Neuronal stem cell (in vitro differentiated cells): ENCODE data around the gene MAPKAPK5.

Experiments used
- DNase-seq: peaks from one replicate; pipeline ENCODE4 v3.0.0-alpha.2; 2013; ENCODE audit warnings: low spot score
- H2AFZ ChIP-seq: one replicate; pipeline ENCODE4 v1.6.1; 2013; ENCODE audit warnings: mild to moderate bottlenecking, low read length, inconsistent platforms
- H2AK5ac ChIP-seq: 2 replicates; pipeline ENCODE4 v1.6.1; 2013; ENCODE audit warnings: low read depth, mild to moderate bottlenecking, inconsistent platforms, low read length, moderate library complexity, mixed read lengths
- H2BK120ac ChIP-seq: 2 replicates; pipeline ENCODE4 v1.6.1; 2013; ENCODE audit warnings: low read depth, mild to moderate bottlenecking, inconsistent platforms, low read length, moderate library complexity, mixed read lengths
- H2BK12ac ChIP-seq: one replicate; pipeline ENCODE4 v1.6.1; 2013; ENCODE audit warnings: low read length, inconsistent platforms
- H2BK15ac ChIP-seq: 2 replicates; pipeline ENCODE4 v1.6.1; 2013; ENCODE audit warnings: mild to moderate bottlenecking, low read length, inconsistent platforms, mixed read lengths
- H2BK5ac ChIP-seq: one replicate; pipeline ENCODE4 v1.6.1; 2013; ENCODE audit warnings: inconsistent platforms, mild to moderate bottlenecking, low read length, moderate library complexity
- H3K14ac ChIP-seq: one replicate; pipeline ENCODE4 v1.6.1; 2013; ENCODE audit warnings: low read length, inconsistent platforms
- H3K18ac ChIP-seq: 2 replicates; pipeline ENCODE4 v1.6.1; 2013; ENCODE audit warnings: low read length, inconsistent platforms
- H3K23ac ChIP-seq: 2 replicates; pipeline ENCODE4 v1.6.1; 2013; ENCODE audit warnings: low read depth, mild to moderate bottlenecking, mixed read lengths, low read length, inconsistent platforms; ENCODE audit not compliant: poor library complexity
- H3K27ac ChIP-seq: replicated peaks from 3 replicates; pipeline ENCODE4 v1.5.1; 2013; ENCODE audit warnings: low read length, inconsistent platforms
- H3K27me3 ChIP-seq, 3 experiments: 2 replicates each; pipeline ENCODE4 v1.6.1; 2013; ENCODE audit warnings: low read length in 3 of 3, mild to moderate bottlenecking in 2 of 3, inconsistent platforms in 1 of 3, low read depth in 1 of 3, mixed read lengths in 1 of 3, moderate library complexity in 1 of 3; ENCODE audit not compliant: control insufficient read depth in 3 of 3, insufficient read depth in 3 of 3
- H3K36me3 ChIP-seq, 2 donors: replicated peaks in 1 of 2; 2 replicates each; pipeline ENCODE4 v1.6.1; 2013; ENCODE audit warnings: low read length in 2 of 2; ENCODE audit not compliant: control insufficient read depth in 2 of 2, insufficient read depth in 2 of 2
- H3K4ac ChIP-seq: 2 replicates; pipeline ENCODE4 v1.6.1; 2013; ENCODE audit warnings: inconsistent platforms, mild to moderate bottlenecking, low read length, moderate library complexity
- H3K4me1 ChIP-seq, 2 donors: 1 replicate in 1 of 2; 2 replicates in 1 of 2; pipeline ENCODE4 v1.6.1; 2013; ENCODE audit warnings: low read length in 2 of 2, low read depth in 1 of 2; ENCODE audit not compliant: control insufficient read depth in 2 of 2, insufficient read depth in 1 of 2
- H3K4me2 ChIP-seq: one replicate; pipeline ENCODE4 v1.6.1; 2013; ENCODE audit warnings: mild to moderate bottlenecking, low read length, inconsistent platforms; ENCODE audit not compliant: insufficient read depth, poor library complexity, severe bottlenecking
- H3K4me3 ChIP-seq, 2 donors: 2 replicates each; pipeline ENCODE4 v1.5.1; 2013; ENCODE audit warnings: low read length in 2 of 2, mild to moderate bottlenecking in 2 of 2, inconsistent platforms in 1 of 2, moderate library complexity in 1 of 2
- H3K79me1 ChIP-seq: one replicate; pipeline ENCODE4 v1.6.1; 2013; ENCODE audit warnings: low read depth, mild to moderate bottlenecking, inconsistent platforms, low read length, moderate library complexity
- H3K9ac ChIP-seq: one replicate; pipeline ENCODE4 v1.6.1; 2013; ENCODE audit warnings: mild to moderate bottlenecking, low read depth, low read length, inconsistent platforms; ENCODE audit not compliant: poor library complexity
- H3K9me3 ChIP-seq, 2 donors: replicated peaks in 1 of 2; 2 replicates each; pipeline versions ENCODE3 to v1.6.1; 2013; ENCODE audit warnings: low read length in 2 of 2, mild to moderate bottlenecking in 2 of 2, inconsistent platforms in 1 of 2, low read depth in 1 of 2, mixed read lengths in 1 of 2, moderate library complexity in 1 of 2; ENCODE audit not compliant: control insufficient read depth in 2 of 2, insufficient read depth in 1 of 2
- H4K8ac ChIP-seq: one replicate; pipeline ENCODE4 v1.6.1; 2013; ENCODE audit warnings: low read depth, mild to moderate bottlenecking, inconsistent platforms, low read length, moderate library complexity
- H4K91ac ChIP-seq: one replicate; pipeline ENCODE4 v1.6.1; 2013; ENCODE audit warnings: low read length, low read depth, mild to moderate bottlenecking, inconsistent platforms; ENCODE audit not compliant: poor library complexity
- WGBS, 2 donors: extraction: QIAGEN DNeasy Blood & Tissue Kit; methylation state at CpG; one replicate each; pipeline ENCODE4 v1.1.7; 2013; ENCODE audit warnings: missing lambda C conversion rate in 2 of 2, mixed read lengths in 1 of 2; ENCODE audit not compliant: insufficient read length in 2 of 2, insufficient replicate concordance in 1 of 2; ENCODE audit errors: extremely low coverage in 2 of 2; 5-methylcytosine and 5-hydroxymethylcytosine counted together

Gene MAPKAPK5

GRCh38 chr12:111894556-111894955 is 52.5 kb downstream of the MAPKAPK5 start:
- Histone ChIP-seq H3K27me3 (no peaks in the 10 kb centered on the region), H2AK5ac (no peak overlapping the region), H3K4me3 (no peak overlapping the region), H3K4me2 (no peak overlapping the region), H4K8ac (no peak overlapping the region), H3K4me1 (no peaks in the 10 kb centered on the region), H3K23ac (no peak overlapping the region), H3K36me3 (peaks cover 26 to 91% of the 10 kb centered on the region in 2 donors), H3K14ac (no peak overlapping the region), H3K9ac (no peak overlapping the region), H4K91ac (no peak overlapping the region), H2BK12ac (no peak overlapping the region), H2BK120ac (no peak overlapping the region), H2BK15ac (no peak overlapping the region), H2BK5ac (no peak overlapping the region), H3K4ac (no peak overlapping the region), H3K79me1 (no peaks in the 10 kb centered on the region), H3K27ac (no peak overlapping the region), H3K9me3 (peaks cover 0 to under 1% of the 10 kb centered on the region in 2 donors), H2AFZ (no peak overlapping the region), H3K18ac (no peak overlapping the region)
- WGBS, 2 donors: no CpG with 5 or more reads among the region's 5 CpGs
- DNase-seq: no peak

- Histone ChIP-seq H3K23ac (no peak overlapping the region), H3K4me1 (no peaks in the 10 kb centered on the region), H3K79me1 (no peaks in the 10 kb centered on the region), H2BK120ac (no peak overlapping the region), H2BK12ac (no peak overlapping the region), H3K27ac (no peak overlapping the region), H3K27me3 (no peaks in the 10 kb centered on the region), H4K91ac (no peak overlapping the region), H2BK5ac (no peak overlapping the region), H3K4me3 (no peak overlapping the region), H3K14ac (no peak overlapping the region), H2BK15ac (no peak overlapping the region), H3K4me2 (no peak overlapping the region), H3K36me3 (peaks cover 14 to 69% of the 10 kb centered on the region in 2 donors), H3K18ac (no peak overlapping the region), H4K8ac (no peak overlapping the region), H3K9me3 (peaks cover 0 to 9% of the 10 kb centered on the region in 2 donors), H3K9ac (no peak overlapping the region), H2AK5ac (no peak overlapping the region), H2AFZ (no peak overlapping the region), H3K4ac (no peak overlapping the region)
- no CpG with 5 or more reads among the region's 4 CpGs for WGBS, 2 donors
- no peak for DNase-seq
Observed at GRCh38 chr12:111901182-111901581, 59.2 kb downstream of the MAPKAPK5 start.

- Histone ChIP-seq H3K23ac (no peak overlapping the region), H2BK15ac (no peak overlapping the region), H3K4me3 (no peak overlapping the region), H3K27ac (no peak overlapping the region), H3K14ac (no peak overlapping the region), H4K91ac (no peak overlapping the region), H3K4me2 (no peak overlapping the region), H3K18ac (no peak overlapping the region), H2BK12ac (no peak overlapping the region), H3K4ac (no peak overlapping the region), H3K9ac (no peak overlapping the region), H3K4me1 (no peaks in the 10 kb centered on the region), H3K27me3 (no peaks in the 10 kb centered on the region), H2AK5ac (no peak overlapping the region), H3K9me3 (peaks cover 6 to 9% of the 10 kb centered on the region in 2 donors), H3K79me1 (no peaks in the 10 kb centered on the region), H2BK120ac (no peak overlapping the region), H3K36me3 (peaks cover 13 to 40% of the 10 kb centered on the region in 2 donors), H4K8ac (no peak overlapping the region), H2AFZ (no peak overlapping the region), H2BK5ac (no peak overlapping the region)
- no peak for DNase-seq
Observed at GRCh38 chr12:111904446-111904975, 62.5 kb downstream of the MAPKAPK5 start.

GRCh38 chr12:111905502-111905901 is 63.5 kb downstream of the MAPKAPK5 start:
- H3K4me2 ChIP-seq: no peak overlapping the region
- no peak overlapping the region for H3K27ac ChIP-seq
- WGBS, 2 donors: no CpG with 5 or more reads among the region's 3 CpGs
- no peak overlapping the region for H2BK12ac ChIP-seq
- H3K14ac ChIP-seq: no peak overlapping the region
- no peak overlapping the region for H2BK120ac ChIP-seq
- peaks cover under 1 to 9% of the 10 kb centered on the region in 2 donors for H3K9me3 ChIP-seq
- no peaks in the 10 kb centered on the region for H3K79me1 ChIP-seq
- H4K8ac ChIP-seq: no peak overlapping the region
- no peak overlapping the region for H3K9ac ChIP-seq
- no peak for DNase-seq
- H2AK5ac ChIP-seq: no peak overlapping the region
- H3K4me1 ChIP-seq: no peaks in the 10 kb centered on the region
- H3K4ac ChIP-seq: no peak overlapping the region
- H3K23ac ChIP-seq: no peak overlapping the region
- H2AFZ ChIP-seq: no peak overlapping the region
- no peak overlapping the region for H2BK15ac ChIP-seq
- H2BK5ac ChIP-seq: no peak overlapping the region
- H3K4me3 ChIP-seq: no peak overlapping the region
- H3K27me3 ChIP-seq: no peaks in the 10 kb centered on the region
- peaks cover 7 to 33% of the 10 kb centered on the region in 2 donors for H3K36me3 ChIP-seq
- H3K18ac ChIP-seq: no peak overlapping the region
- H4K91ac ChIP-seq: no peak overlapping the region
